ENCODE results near the gene GALK1.
"Not testable (repeated sequence)": the region's sequence is repeated elsewhere in the genome, so short reads cannot be mapped to it uniquely, and the experiment has no call there.

- TF ChIP-seq CTCF, POLR2A (IDR thresholded peaks at IDR 0.05): not testable (repeated sequence)
Measured at GRCh38 chr17:75778066-75778860, 13.3 kb upstream of the GALK1 start.

All from lower leg skin (tissue), 3 donors.